Right lobe of liver (tissue), 4 donors: ENCODE measurements around the gene WDR49.

Experiments
- CTCF ChIP-seq, 4 donors: fragments of 200-600 bp in 3 of 4; fragments of 450-650 bp in 1 of 4; IDR thresholded peaks; one replicate each; pipeline versions ENCODE4 v1.5.1 to v1.8.0; 2016 to 2022; ENCODE audit warnings: antibody characterized with exemption in 4 of 4, mild to moderate bottlenecking in 2 of 4
- POLR2A ChIP-seq: fragments of 450-650 bp; IDR thresholded peaks from one replicate; pipeline ENCODE4 v1.6.1; 2017; ENCODE audit warnings: antibody characterized with exemption, mild to moderate bottlenecking
- donor health status: DM: no; HTN: no; CAD: no.
- donor health status: DM: no; HTN: no; CAD: no.
- donor health status: DM: no; HTN: yes; CAD: no.

GRCh38 chr3:167694121-167694520 lies 40.4 kb upstream of the WDR49 start:
- no peak for TF ChIP-seq CTCF (IDR thresholded peaks at IDR 0.05)
- no peak for TF ChIP-seq POLR2A
